ENCODE measurements around the gene ARCN1. TPM values are rescaled to one million over a fixed set of nuclear protein-coding genes. Genes with fewer than 3 reads are reported as not detected.
A peak's percentile ranks its signal among the peaks of the same experiment; 100 is the strongest.
"Not testable (repeated sequence)": the region's sequence is repeated elsewhere in the genome, so short reads cannot be mapped to it uniquely, and the experiment has no call there.

Gene ARCN1
- total RNA-seq, 2 donors from 2014 or later: 133 to 145 TPM

GRCh38 chr11:118536726-118537125, 35.5 kb upstream of the ARCN1 start:
- no peak for DNase-seq
- intact Hi-C loops (cut with DNase I, micrococcal nuclease): no loop called here
- ATAC-seq: no peak

GRCh38 chr11:118537409-118537980, 34.7 kb upstream of the ARCN1 start:
- intact Hi-C loops (cut with DNase I, micrococcal nuclease): no loop called here
- DNase-seq (no peak), ATAC-seq (no peak)

- ATAC-seq: no peak
- intact Hi-C loops (cut with DNase I, micrococcal nuclease): no loop called here
- no peak for DNase-seq
Observed at GRCh38 chr11:118544010-118544646, 28.1 kb upstream of the ARCN1 start.

- intact Hi-C loops (cut with DNase I, micrococcal nuclease): no loop called here
- DNase-seq: no peak
- no peak for ATAC-seq
Observed at GRCh38 chr11:118544647-118545010, 27.6 kb upstream of the ARCN1 start.

GRCh38 chr11:118545533-118545932, 26.7 kb upstream of the ARCN1 start:
- no peak for ATAC-seq
- intact Hi-C loops (cut with DNase I, micrococcal nuclease): no loop called here
- no peak for DNase-seq

GRCh38 chr11:118547132-118547531, 25.1 kb upstream of the ARCN1 start:
- intact Hi-C loops (cut with DNase I, micrococcal nuclease): no loop called here
- ATAC-seq: no peak
- DNase-seq: no peak

GRCh38 chr11:118552341-118552740, 19.9 kb upstream of the ARCN1 start:
- ATAC-seq: no peak
- intact Hi-C loops (cut with DNase I, micrococcal nuclease): no loop called here

GRCh38 chr11:118560806-118561205, 11.4 kb upstream of the ARCN1 start:
- DNase-seq (no peak), ATAC-seq (no peak)
- intact Hi-C loops (cut with DNase I, micrococcal nuclease): no loop called here

More at GRCh38 chr11:118552341-118552740, 19.9 kb upstream of the ARCN1 start:
- no peak for DNase-seq

GRCh38 chr11:118565051-118565450, 7.2 kb upstream of the ARCN1 start:
- peak; percentile 23 to 30 for DNase-seq
- intact Hi-C loops (cut with DNase I, micrococcal nuclease): no loop called here
- ATAC-seq: no peak

- intact Hi-C loops (cut with DNase I, micrococcal nuclease): no loop called here
- ATAC-seq (no peak), DNase-seq (no peak)
Observed at GRCh38 chr11:118569670-118570069, 2.5 kb upstream of the ARCN1 start.

- DNase-seq (no peak), ATAC-seq (no peak)
- intact Hi-C loops (cut with DNase I, micrococcal nuclease): no loop called here
Observed at GRCh38 chr11:118570787-118571186, 1.4 kb upstream of the ARCN1 start.

GRCh38 chr11:118571701-118572060, 528 bp upstream of the ARCN1 start:
- DNase-seq: peak; percentile 28 to 41
- ATAC-seq; intact Hi-C loops (cut with DNase I, micrococcal nuclease): not testable (repeated sequence)

- ATAC-seq (peak; percentile 59), DNase-seq (no peak)
- intact Hi-C loops (cut with DNase I, micrococcal nuclease): no loop called here
Observed at GRCh38 chr11:118572981-118573550, 857 bp downstream of the ARCN1 start.

GRCh38 chr11:118574636-118575035, 2.4 kb downstream of the ARCN1 start:
- ATAC-seq: no peak
- intact Hi-C loops (cut with DNase I, micrococcal nuclease): no loop called here
- DNase-seq: no peak

- intact Hi-C loops (cut with DNase I, micrococcal nuclease); DNase-seq; ATAC-seq: not testable (repeated sequence)
Observed at GRCh38 chr11:118577995-118578394, 5.8 kb downstream of the ARCN1 start.

- ATAC-seq: no peak
- DNase-seq: no peak
- intact Hi-C loops (cut with DNase I, micrococcal nuclease): no loop called here
Observed at GRCh38 chr11:118581057-118581456, 8.8 kb downstream of the ARCN1 start.

- DNase-seq (no peak), ATAC-seq (no peak)
- intact Hi-C loops (cut with DNase I, micrococcal nuclease): no loop called here
Observed at GRCh38 chr11:118587952-118588351, 15.7 kb downstream of the ARCN1 start.

- ATAC-seq: no peak
- intact Hi-C loops (cut with DNase I, micrococcal nuclease): no loop called here
- DNase-seq: no peak
Observed at GRCh38 chr11:118592616-118593367, 20.6 kb downstream of the ARCN1 start.

- DNase-seq; intact Hi-C loops (cut with DNase I, micrococcal nuclease): not testable (repeated sequence)
- peak; percentile 22 for ATAC-seq
Observed at GRCh38 chr11:118594984-118595383, 22.8 kb downstream of the ARCN1 start.

Data from left colon (tissue), 2 donors.